ENCODE data around the gene ENOSF1.
"Not testable (repeated sequence)": the region's sequence is repeated elsewhere in the genome, so short reads cannot be mapped to it uniquely, and the experiment has no call there.

ENOSF1 gene

GRCh38 chr18:682833-683232 lies 29.6 kb downstream of the ENOSF1 start:
- in situ Hi-C loops (cut with MboI; ENCODE audit: low pct_unique_long_range_greater_than_20kb, low sequenced_read_pairs, unreplicated experiment), result no loop called here
- TF ChIP-seq CTCF (IDR thresholded peaks at IDR 0.05; ENCODE audit: extremely low read depth, insufficient read depth, missing control alignments), result no peak
- no peak for DNase-seq (ENCODE audit: low spot score)

- DNase-seq (ENCODE audit: low spot score); in situ Hi-C loops (cut with MboI; ENCODE audit: low pct_unique_long_range_greater_than_20kb, low sequenced_read_pairs, unreplicated experiment): not testable (repeated sequence)
Measured at GRCh38 chr18:682416-682815, 30.0 kb downstream of the ENOSF1 start.

- no peak for TF ChIP-seq CTCF (IDR thresholded peaks at IDR 0.05; ENCODE audit: extremely low read depth, insufficient read depth, missing control alignments)
- no peak for DNase-seq (ENCODE audit: low spot score)
- in situ Hi-C loops (cut with MboI; ENCODE audit: low pct_unique_long_range_greater_than_20kb, low sequenced_read_pairs, unreplicated experiment), result no loop called here
Measured at GRCh38 chr18:681985-682384, 30.4 kb downstream of the ENOSF1 start.

GRCh38 chr18:680392-680791 lies 32.0 kb downstream of the ENOSF1 start:
- in situ Hi-C loops (cut with MboI; ENCODE audit: low pct_unique_long_range_greater_than_20kb, low sequenced_read_pairs, unreplicated experiment), result no loop called here
- no peak for DNase-seq (ENCODE audit: low spot score)
- no peak for TF ChIP-seq CTCF (IDR thresholded peaks at IDR 0.05; ENCODE audit: extremely low read depth, insufficient read depth, missing control alignments)

- TF ChIP-seq CTCF (IDR thresholded peaks at IDR 0.05; ENCODE audit: extremely low read depth, insufficient read depth, missing control alignments), result no peak
- no peak for DNase-seq (ENCODE audit: low spot score)
- in situ Hi-C loops (cut with MboI; ENCODE audit: low pct_unique_long_range_greater_than_20kb, low sequenced_read_pairs, unreplicated experiment), result no loop called here
Measured at GRCh38 chr18:679516-679915, 32.9 kb downstream of the ENOSF1 start.

- TF ChIP-seq CTCF (IDR thresholded peaks at IDR 0.05; ENCODE audit: extremely low read depth, insufficient read depth, missing control alignments), result no peak
- in situ Hi-C loops (cut with MboI; ENCODE audit: low pct_unique_long_range_greater_than_20kb, low sequenced_read_pairs, unreplicated experiment), result no loop called here
- DNase-seq (ENCODE audit: low spot score), result no peak
Measured at GRCh38 chr18:678482-679182, 33.8 kb downstream of the ENOSF1 start.

GRCh38 chr18:677951-678381 lies 34.5 kb downstream of the ENOSF1 start:
- no peak for DNase-seq (ENCODE audit: low spot score)
- no peak for TF ChIP-seq CTCF (IDR thresholded peaks at IDR 0.05; ENCODE audit: extremely low read depth, insufficient read depth, missing control alignments)
- in situ Hi-C loops (cut with MboI; ENCODE audit: low pct_unique_long_range_greater_than_20kb, low sequenced_read_pairs, unreplicated experiment), result no loop called here
